Hematopoietic multipotent progenitor cell treated with erythropoietin and hydrocortisone succinate and interleukin-3 and kit ligand, for 15 days (in vitro differentiated cells): ENCODE measurements around the gene TUBGCP5.
"Not testable (repeated sequence)": the region's sequence is repeated elsewhere in the genome, so short reads cannot be mapped to it uniquely, and the experiment has no call there.

ENCODE experiments used
- DNase-seq: peaks from one replicate; pipeline ENCODE4 v3.0.0-alpha.2; 2015; ENCODE audit warnings: low spot score

The TUBGCP5 gene

GRCh38 chr15:23041736-23042135 is 2.4 kb upstream of the TUBGCP5 start:
- not testable (repeated sequence) for DNase-seq

GRCh38 chr15:23039917-23040281 is 530 bp upstream of the TUBGCP5 start:
- DNase-seq, result no peak

- peak; percentile 15 for DNase-seq
Measured at GRCh38 chr15:23038726-23039142, 635 bp downstream of the TUBGCP5 start.

- DNase-seq, result peak; percentile 58
Measured at GRCh38 chr15:23035964-23036566, 3.3 kb downstream of the TUBGCP5 start.

- no peak for DNase-seq
Measured at GRCh38 chr15:23033979-23034378, 5.4 kb downstream of the TUBGCP5 start.

GRCh38 chr15:23026218-23026617 is 13.2 kb downstream of the TUBGCP5 start:
- no peak for DNase-seq

- no peak for DNase-seq
Measured at GRCh38 chr15:23022156-23022555, 17.2 kb downstream of the TUBGCP5 start.

GRCh38 chr15:23014394-23015000 is 24.9 kb downstream of the TUBGCP5 start:
- no peak for DNase-seq

GRCh38 chr15:23013681-23014080 is 25.7 kb downstream of the TUBGCP5 start:
- no peak for DNase-seq

GRCh38 chr15:23012616-23013015 is 26.8 kb downstream of the TUBGCP5 start:
- DNase-seq, result not testable (repeated sequence)

- DNase-seq, result no peak
Measured at GRCh38 chr15:23003736-23004135, 35.6 kb downstream of the TUBGCP5 start.

GRCh38 chr15:23002920-23003319 is 36.4 kb downstream of the TUBGCP5 start:
- DNase-seq, result no peak

- no peak for DNase-seq
Measured at GRCh38 chr15:22995795-22996194, 43.6 kb downstream of the TUBGCP5 start.

GRCh38 chr15:22992024-22992326 is 47.4 kb downstream of the TUBGCP5 start:
- DNase-seq, result no peak

- no peak for DNase-seq
Measured at GRCh38 chr15:22989576-22990477, 49.5 kb downstream of the TUBGCP5 start.

GRCh38 chr15:22988811-22989210 is 50.6 kb downstream of the TUBGCP5 start:
- DNase-seq, result no peak

GRCh38 chr15:22981931-22982330 is 57.4 kb downstream of the TUBGCP5 start:
- not testable (repeated sequence) for DNase-seq

GRCh38 chr15:22981051-22981840 is 58.1 kb downstream of the TUBGCP5 start:
- DNase-seq, result no peak

GRCh38 chr15:22980189-22981050 is 58.9 kb downstream of the TUBGCP5 start, which contains the start of gene CYFIP1:
Gene CYFIP1 (minus strand): TSS chr15:22980368. CDS start chr15:22947285, 33,083 bp downstream.
- no peak for DNase-seq

GRCh38 chr15:22979238-22980188 is 59.9 kb downstream of the TUBGCP5 start:
- DNase-seq, result no peak
